Epidermal melanocyte (primary cell): ENCODE results near the gene PPP6R2.

Source experiments
- DNase-seq: peaks from one replicate; pipeline ENCODE4 v3.0.0; 2011; ENCODE audit warnings: low spot score; ENCODE audit not compliant: insufficient read length

Gene PPP6R2

GRCh38 chr22:50467773-50468440 lies 124.8 kb downstream of the PPP6R2 start:
- DNase-seq, result no peak

GRCh38 chr22:50468626-50469025 lies 125.5 kb downstream of the PPP6R2 start:
- no peak for DNase-seq

- no peak for DNase-seq
Measured at GRCh38 chr22:50469377-50470305, 126.5 kb downstream of the PPP6R2 start.

GRCh38 chr22:50470491-50470890 lies 127.4 kb downstream of the PPP6R2 start:
- DNase-seq, result no peak

- DNase-seq, result no peak
Measured at GRCh38 chr22:50471197-50471847, 128.2 kb downstream of the PPP6R2 start.

- DNase-seq, result no peak
Measured at GRCh38 chr22:50471962-50472361, 128.8 kb downstream of the PPP6R2 start.

- no peak for DNase-seq
Measured at GRCh38 chr22:50473088-50473487, 130.0 kb downstream of the PPP6R2 start.

- DNase-seq, result peak; percentile 64
Measured at GRCh38 chr22:50473855-50474671, 130.9 kb downstream of the PPP6R2 start.

DNA sequence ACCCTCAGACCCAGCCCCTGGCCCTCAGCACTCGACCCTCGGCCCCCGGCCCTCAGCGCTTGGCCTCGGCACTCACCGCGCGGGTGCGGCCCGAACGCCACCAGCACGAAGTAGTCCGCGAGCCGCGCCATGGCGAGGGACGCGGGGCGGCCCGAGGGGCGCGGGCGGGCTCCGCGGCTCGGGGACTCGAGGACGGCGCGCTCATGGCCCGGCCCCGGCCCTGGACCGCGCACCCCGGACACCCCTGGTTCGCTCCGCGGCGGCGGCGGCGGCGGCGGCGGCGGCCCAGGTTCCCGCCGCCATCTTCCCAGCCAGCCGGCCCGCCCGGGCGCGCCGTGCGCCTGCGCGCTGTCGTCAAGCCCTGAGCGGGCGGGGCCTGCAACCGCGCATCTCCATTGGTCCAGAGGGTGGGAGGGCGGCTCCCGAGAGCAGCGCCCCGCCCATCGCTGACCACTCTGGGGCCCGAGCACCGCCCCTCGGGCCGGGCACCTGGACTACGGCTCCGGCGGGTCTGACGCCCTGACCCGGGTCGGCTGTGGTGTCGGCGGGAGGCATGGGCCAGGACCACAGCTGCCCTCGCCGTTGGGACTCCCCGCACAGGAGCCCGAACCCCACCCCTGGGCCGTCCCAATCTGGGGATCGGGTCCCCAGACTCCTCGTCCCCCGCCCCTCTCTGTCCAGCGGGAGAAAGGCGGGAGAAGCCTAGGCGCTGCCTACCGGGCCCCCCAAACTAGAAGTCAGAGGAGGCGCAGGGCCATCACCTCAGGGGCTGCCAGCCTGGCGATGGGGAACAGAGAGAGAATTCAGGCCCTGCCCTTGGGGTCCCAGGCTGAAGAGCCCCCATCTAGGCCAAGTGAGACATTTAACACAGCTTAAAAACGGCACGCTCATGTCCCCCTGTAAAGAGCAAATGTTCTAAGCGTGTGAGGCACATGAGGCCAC lies 131.9 kb downstream of the PPP6R2 start, which contains the start of gene SBF1:
SBF1 (minus strand) TSS at position 326 of the 942 bp plus-strand sequence; CDS start at position 131, 195 bp downstream.
- peak; percentile 100 for DNase-seq

GRCh38 chr22:50475652-50476002 lies 132.5 kb downstream of the PPP6R2 start:
- no peak for DNase-seq

GRCh38 chr22:50476868-50477267 lies 133.7 kb downstream of the PPP6R2 start:
- DNase-seq, result no peak

DNA sequence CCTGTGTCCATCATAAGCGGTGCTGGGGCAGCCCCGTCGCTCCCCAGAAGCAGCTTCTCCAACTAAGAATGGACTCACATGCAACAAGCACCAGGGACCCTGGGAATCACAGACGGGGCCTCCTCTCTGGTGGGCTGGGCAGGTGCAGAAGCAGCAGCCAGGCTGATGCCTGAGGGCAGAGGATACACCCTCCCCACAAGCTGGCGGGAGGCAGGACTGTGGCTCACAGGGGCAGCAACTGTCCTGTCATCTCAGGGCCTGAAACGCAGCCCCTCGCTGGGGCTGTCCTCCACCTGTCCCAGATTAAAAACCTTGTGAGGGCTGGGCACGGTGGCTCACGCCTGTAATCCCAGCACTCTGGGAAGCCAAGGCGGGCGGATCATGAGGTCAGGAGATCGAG lies 134.8 kb downstream of the PPP6R2 start:
- DNase-seq, result no peak

DNA sequence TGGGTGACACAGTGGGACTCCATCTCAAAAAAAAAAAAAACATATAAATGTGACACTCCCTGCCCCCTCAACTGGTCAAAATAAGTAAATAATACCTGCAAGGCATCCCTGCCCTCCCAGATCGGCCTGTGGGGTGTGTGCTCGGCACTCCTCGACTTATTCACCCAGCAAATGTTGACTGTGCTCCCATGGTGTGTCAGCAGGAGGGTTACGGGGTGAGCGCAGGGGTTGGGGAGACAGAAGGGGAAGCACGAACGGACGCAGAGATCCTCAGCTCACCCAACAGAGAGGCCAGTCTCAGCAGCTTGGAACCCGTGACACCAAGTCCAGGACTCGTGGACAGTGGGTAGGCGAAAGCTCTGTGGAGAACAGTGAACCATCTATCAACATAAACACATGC lies 136.6 kb downstream of the PPP6R2 start:
- DNase-seq, result no peak

- no peak for DNase-seq
Measured at GRCh38 chr22:50481045-50481439, 137.9 kb downstream of the PPP6R2 start.

DNA sequence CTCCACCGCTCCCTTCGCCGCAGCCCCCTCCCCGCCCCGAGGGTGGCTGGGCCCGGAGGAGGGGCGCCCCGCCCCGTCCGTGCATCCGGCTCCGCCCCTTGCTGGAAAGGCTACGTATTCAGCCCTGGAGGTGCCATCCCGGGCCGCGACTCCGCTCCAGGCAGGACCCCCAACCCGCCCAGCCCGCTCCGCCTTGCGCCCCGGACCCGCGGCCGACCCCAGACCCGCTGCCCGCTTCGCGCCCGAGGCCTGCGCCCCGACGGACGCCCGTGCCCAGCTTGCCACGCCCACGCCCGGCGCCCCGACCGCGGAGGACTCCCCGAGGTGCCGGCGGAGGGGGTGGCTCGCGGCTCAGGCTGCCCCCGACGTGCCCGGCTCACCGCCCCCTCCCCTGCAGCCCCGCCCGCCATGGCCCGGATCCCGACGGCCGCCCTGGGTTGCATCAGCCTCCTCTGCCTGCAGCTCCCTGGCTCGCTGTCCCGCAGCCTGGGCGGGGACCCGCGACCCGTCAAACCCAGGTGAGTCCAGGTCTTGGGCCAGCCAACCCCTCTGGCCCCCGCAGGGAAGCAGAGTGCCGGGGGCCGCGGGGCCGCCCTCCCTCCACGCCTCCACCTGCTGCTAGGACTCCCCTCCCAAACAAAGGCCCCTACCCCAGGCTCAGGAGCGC lies 138.4 kb downstream of the PPP6R2 start, which contains the start of gene ADM2:
ADM2 (plus strand) TSS at position 104 of the 667 bp plus-strand sequence; CDS start at position 409, 305 bp downstream.
- no peak for DNase-seq

- DNase-seq, result no peak
Measured at GRCh38 chr22:50482107-50483074, 139.3 kb downstream of the PPP6R2 start.

DNA sequence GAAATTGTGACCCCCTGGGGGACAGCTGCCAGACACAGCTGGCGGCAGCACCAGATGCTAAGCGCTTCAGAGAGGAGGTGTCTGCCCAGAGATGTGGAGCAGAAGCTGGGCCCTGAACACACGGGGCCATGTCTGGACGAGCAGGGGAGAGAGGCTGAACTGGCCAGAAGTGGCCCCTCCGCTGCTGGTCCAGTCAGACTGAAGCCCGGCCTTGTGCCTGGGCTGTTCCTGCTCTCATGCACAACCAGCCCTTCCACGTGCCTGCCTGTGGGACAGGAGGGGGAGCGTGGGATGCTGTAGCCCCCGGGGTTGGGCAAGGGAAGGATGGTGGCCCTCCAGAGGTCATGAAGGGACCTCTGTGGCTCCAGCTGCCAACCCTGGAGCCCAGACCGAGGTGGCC lies 140.0 kb downstream of the PPP6R2 start:
- no peak for DNase-seq

DNA sequence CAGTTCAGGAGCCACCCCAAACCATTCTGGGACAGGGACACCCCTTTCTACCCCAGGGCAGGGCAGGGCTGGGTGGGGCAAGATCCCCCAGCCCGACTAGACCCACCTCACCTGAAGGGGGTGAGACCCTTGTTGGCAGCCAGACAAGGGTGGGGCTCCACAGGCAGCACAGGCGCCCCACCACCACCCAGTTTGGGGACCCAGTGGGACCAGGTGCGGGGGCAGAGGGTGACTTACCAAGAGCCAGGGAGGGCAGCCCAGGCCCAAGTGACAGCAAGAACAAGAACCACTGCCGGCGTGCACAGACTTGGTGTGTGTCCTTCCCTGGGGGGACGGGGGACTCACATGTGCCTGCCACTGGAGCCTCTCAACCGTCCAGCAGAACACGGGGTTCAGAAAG lies 140.4 kb downstream of the PPP6R2 start:
- DNase-seq, result no peak
